ENCODE measurements around the gene RELN.

The RELN gene

GRCh38 chr7:103995554-103995953 is 6.1 kb upstream of the RELN start:
- TF ChIP-seq TAF1 (IDR thresholded peaks at IDR 0.05; ENCODE audit: borderline replicate concordance, insufficient read depth, low read length), result no peak
- no peak for TF ChIP-seq POLR2AphosphoS5 (IDR thresholded peaks at IDR 0.05; ENCODE audit: low read depth, low read length)
- TF ChIP-seq SIN3A (IDR thresholded peaks at IDR 0.05; ENCODE audit: borderline replicate concordance, insufficient read depth, low read length), result no peak
- no peak for TF ChIP-seq FOXP2 (optimal IDR thresholded peaks at IDR 0.05; ENCODE audit: borderline replicate concordance, extremely low read depth, extremely low read length, insufficient read depth)
- TF ChIP-seq REST (IDR thresholded peaks at IDR 0.05; ENCODE audit: insufficient read depth in 1 of 2, low read depth in 2 of 2, low read length in 2 of 2), result no peak

DNA sequence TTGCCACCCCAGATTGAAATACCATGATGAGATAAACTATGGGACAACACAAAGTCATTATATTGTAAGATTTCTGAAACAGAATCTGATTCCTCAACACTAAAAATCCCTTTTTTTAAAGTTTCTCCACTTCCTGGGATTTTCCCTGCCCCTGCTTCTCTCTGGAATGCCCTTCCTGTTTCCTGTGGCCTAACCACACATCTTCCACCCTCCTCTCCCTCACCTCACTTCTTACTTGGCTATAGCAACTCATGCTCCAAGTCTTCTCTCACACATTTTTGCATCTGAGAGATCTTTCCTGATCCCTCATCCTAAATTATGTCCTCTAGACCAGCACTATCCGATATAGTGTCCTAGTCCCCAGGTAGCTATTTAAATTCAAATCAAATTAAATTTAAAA is 4.1 kb upstream of the RELN start:
- TF ChIP-seq SIN3A (IDR thresholded peaks at IDR 0.05; ENCODE audit: borderline replicate concordance, insufficient read depth, low read length) (no peak), FOXP2 (optimal IDR thresholded peaks at IDR 0.05; ENCODE audit: borderline replicate concordance, extremely low read depth, extremely low read length, insufficient read depth) (no peak), TAF1 (IDR thresholded peaks at IDR 0.05; ENCODE audit: borderline replicate concordance, insufficient read depth, low read length) (no peak), POLR2AphosphoS5 (IDR thresholded peaks at IDR 0.05; ENCODE audit: low read depth, low read length) (no peak), REST (IDR thresholded peaks at IDR 0.05; ENCODE audit: insufficient read depth in 1 of 2, low read depth in 2 of 2, low read length in 2 of 2) (no peak)

DNA sequence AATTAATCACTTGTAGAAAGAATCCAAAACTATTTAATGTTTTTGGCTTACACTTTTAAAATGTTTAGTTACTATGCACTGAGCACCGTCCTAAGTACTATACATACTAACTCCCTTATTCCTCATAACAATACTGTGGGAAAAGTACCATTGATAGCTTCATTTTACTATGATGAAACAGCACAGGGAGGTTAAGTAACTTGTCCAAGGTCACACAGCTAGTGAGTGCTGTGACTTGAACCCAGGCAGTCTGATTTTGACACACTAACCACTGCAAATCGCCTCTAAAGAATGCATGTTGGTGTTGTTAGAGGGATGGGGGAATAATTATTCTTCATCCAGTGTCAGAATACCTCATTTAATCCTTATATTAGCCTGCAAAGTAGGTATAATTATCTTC is 1.9 kb upstream of the RELN start:
- TF ChIP-seq FOXP2 (optimal IDR thresholded peaks at IDR 0.05; ENCODE audit: borderline replicate concordance, extremely low read depth, extremely low read length, insufficient read depth), result no peak
- no peak for TF ChIP-seq REST (IDR thresholded peaks at IDR 0.05; ENCODE audit: insufficient read depth in 1 of 2, low read depth in 2 of 2, low read length in 2 of 2)
- no peak for TF ChIP-seq TAF1 (IDR thresholded peaks at IDR 0.05; ENCODE audit: borderline replicate concordance, insufficient read depth, low read length)
- TF ChIP-seq POLR2AphosphoS5 (IDR thresholded peaks at IDR 0.05; ENCODE audit: low read depth, low read length), result no peak
- TF ChIP-seq SIN3A (IDR thresholded peaks at IDR 0.05; ENCODE audit: borderline replicate concordance, insufficient read depth, low read length), result no peak

DNA sequence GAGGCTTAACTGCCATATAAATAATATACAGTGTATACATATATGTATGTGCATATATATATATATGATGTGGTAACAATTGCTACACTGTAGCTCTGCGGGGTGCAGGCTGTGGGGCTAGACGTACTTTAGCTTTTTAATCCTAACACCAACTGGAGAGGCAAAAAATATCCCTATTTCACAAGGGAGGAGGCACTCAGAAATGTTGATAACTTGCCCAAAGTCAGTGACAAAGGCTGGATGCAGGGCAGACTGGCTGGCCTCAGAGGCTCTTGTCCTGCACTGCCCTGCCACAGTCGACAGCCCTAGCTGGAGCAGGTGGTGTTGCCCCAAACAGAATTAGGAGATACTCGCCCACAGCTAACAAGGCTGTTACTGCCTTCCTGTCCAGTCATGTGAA is 1.5 kb upstream of the RELN start:
- TF ChIP-seq FOXP2 (optimal IDR thresholded peaks at IDR 0.05; ENCODE audit: borderline replicate concordance, extremely low read depth, extremely low read length, insufficient read depth), result no peak
- no peak for TF ChIP-seq REST (IDR thresholded peaks at IDR 0.05; ENCODE audit: insufficient read depth in 1 of 2, low read depth in 2 of 2, low read length in 2 of 2)
- no peak for TF ChIP-seq TAF1 (IDR thresholded peaks at IDR 0.05; ENCODE audit: borderline replicate concordance, insufficient read depth, low read length)
- TF ChIP-seq SIN3A (IDR thresholded peaks at IDR 0.05; ENCODE audit: borderline replicate concordance, insufficient read depth, low read length), result no peak
- TF ChIP-seq POLR2AphosphoS5 (IDR thresholded peaks at IDR 0.05; ENCODE audit: low read depth, low read length), result no peak

All from PFSK-1 (cell line).